ENCODE results near the gene PPP1R3E.

The PPP1R3E gene

GRCh38 chr14:23248601-23249000 is 54.1 kb downstream of the PPP1R3E start:
- no peak for DNase-seq (ENCODE audit: low spot score)
